ENCODE data around the gene OR1Q1. TPM values are rescaled to one million over a fixed set of nuclear protein-coding genes. Genes with fewer than 3 reads are reported as not detected.

The OR1Q1 gene
- total and polyA plus RNA-seq, 2 experiments from 2014 or later, result 0.26 TPM; not detected in 1

- H3K4me1 ChIP-seq (ENCODE audit: insufficient read depth), result no peaks in the 10 kb centered on the region
- H3K79me2 ChIP-seq (ENCODE audit: insufficient read depth), result no peaks in the 10 kb centered on the region
- H2AFZ ChIP-seq, result no peak overlapping the region
- in situ Hi-C loops (cut with MboI), result no loop called here
- H3K36me3 ChIP-seq (ENCODE audit: low read depth), result no peaks in the 10 kb centered on the region
- no peak for TF ChIP-seq EZH2phosphoT487 (IDR thresholded peaks at IDR 0.05; ENCODE audit: insufficient read depth, low read depth)
- TF ChIP-seq EZH2 (IDR thresholded peaks at IDR 0.05; ENCODE audit: insufficient read depth, poor library complexity, severe bottlenecking), result no peak
- H3K4me3 ChIP-seq, result no peak overlapping the region
- no peaks in the 10 kb centered on the region for H3F3A ChIP-seq (ENCODE audit: insufficient read depth)
- WGBS, 2 experiments (ENCODE audit: low coverage in 1 of 2, low lambda C conversion rate in 2 of 2, missing lambda C conversion rate in 2 of 2), result 58 to 67% methylated on average over 7 of the region's 7 CpGs
- no peak overlapping the region for H3K9ac ChIP-seq
- no peak overlapping the region for H3K4me2 ChIP-seq (ENCODE audit: unreplicated experiment)
- H3K27ac ChIP-seq, result no peak overlapping the region
- DNase-seq, result no peak
- no peaks in the 10 kb centered on the region for H3K27me3 ChIP-seq (replicated peaks; ENCODE audit: insufficient read depth)
- H3K9me2 ChIP-seq (ENCODE audit: insufficient read depth), result no peaks in the 10 kb centered on the region
- no peaks in the 10 kb centered on the region for H4K20me1 ChIP-seq (ENCODE audit: insufficient read depth)
- no peaks in the 10 kb centered on the region for H3K9me3 ChIP-seq (ENCODE audit: low read depth)
These were observed 5.5 kb downstream of the OR1Q1 start for GRCh38 chr9:122619996-122620395.

GRCh38 chr9:122642226-122642625 is 27.7 kb downstream of the OR1Q1 start:
- Histone ChIP-seq H3K27ac (no peak overlapping the region), H3K79me2 (ENCODE audit: insufficient read depth) (no peaks in the 10 kb centered on the region), H3K36me3 (ENCODE audit: low read depth) (no peaks in the 10 kb centered on the region), H3K9me3 (ENCODE audit: low read depth) (no peaks in the 10 kb centered on the region), H3K4me2 (ENCODE audit: unreplicated experiment) (no peak overlapping the region), H3K9ac (no peak overlapping the region), H3K4me3 (no peak overlapping the region), H3F3A (ENCODE audit: insufficient read depth) (no peaks in the 10 kb centered on the region), H3K27me3 (replicated peaks; ENCODE audit: insufficient read depth) (no peaks in the 10 kb centered on the region), H3K4me1 (ENCODE audit: insufficient read depth) (no peaks in the 10 kb centered on the region), H4K20me1 (ENCODE audit: insufficient read depth) (no peaks in the 10 kb centered on the region), H3K9me2 (ENCODE audit: insufficient read depth) (no peaks in the 10 kb centered on the region; the same call in 1 of the 2 replicates), H2AFZ (no peak overlapping the region)
- peak; percentile 28 for DNase-seq
- TF ChIP-seq EZH2phosphoT487 (IDR thresholded peaks at IDR 0.05; ENCODE audit: insufficient read depth, low read depth) (no peak), EZH2 (IDR thresholded peaks at IDR 0.05; ENCODE audit: insufficient read depth, poor library complexity, severe bottlenecking) (no peak)
- 15 to 19% methylated on average over 2 of the region's 2 CpGs for WGBS, 2 experiments (ENCODE audit: low coverage in 1 of 2, low lambda C conversion rate in 2 of 2, missing lambda C conversion rate in 2 of 2)
- in situ Hi-C loops (cut with MboI), result no loop called here

- Histone ChIP-seq H3K4me3 (no peak overlapping the region), H3K4me2 (ENCODE audit: unreplicated experiment) (no peak overlapping the region), H3K27me3 (replicated peaks; ENCODE audit: insufficient read depth) (no peaks in the 10 kb centered on the region), H3F3A (ENCODE audit: insufficient read depth) (no peaks in the 10 kb centered on the region), H3K79me2 (ENCODE audit: insufficient read depth) (no peaks in the 10 kb centered on the region), H4K20me1 (ENCODE audit: insufficient read depth) (no peaks in the 10 kb centered on the region), H3K9me2 (ENCODE audit: insufficient read depth) (no peaks in the 10 kb centered on the region), H3K4me1 (ENCODE audit: insufficient read depth) (no peaks in the 10 kb centered on the region), H3K27ac (no peak overlapping the region), H2AFZ (no peak overlapping the region), H3K9me3 (ENCODE audit: low read depth) (no peaks in the 10 kb centered on the region), H3K9ac (no peak overlapping the region), H3K36me3 (ENCODE audit: low read depth) (no peaks in the 10 kb centered on the region)
- no peak for TF ChIP-seq EZH2phosphoT487 (IDR thresholded peaks at IDR 0.05; ENCODE audit: insufficient read depth, low read depth)
- TF ChIP-seq EZH2 (IDR thresholded peaks at IDR 0.05; ENCODE audit: insufficient read depth, poor library complexity, severe bottlenecking), result no peak
- 0% methylated on average over 1 of the region's 1 CpG for WGBS, 2 experiments (ENCODE audit: low coverage in 1 of 2, low lambda C conversion rate in 2 of 2, missing lambda C conversion rate in 2 of 2)
- in situ Hi-C loops (cut with MboI), result no loop called here
- no peak for DNase-seq
These were observed 41.8 kb downstream of the OR1Q1 start for GRCh38 chr9:122656378-122656777.

- in situ Hi-C loops (cut with MboI), result no loop called here
- no peak within 1 kb of the TSS for H3K27ac ChIP-seq
- H2AFZ ChIP-seq, result no peak within 1 kb of the TSS
- no peaks in the 10 kb centered on the region for H3K4me1 ChIP-seq (ENCODE audit: insufficient read depth)
- no peaks in the 10 kb centered on the region for H3K9me3 ChIP-seq (ENCODE audit: low read depth)
- H3K27me3 ChIP-seq (replicated peaks; ENCODE audit: insufficient read depth), result no peaks in the 10 kb centered on the region
- no peaks in the 10 kb centered on the region for H3F3A ChIP-seq (ENCODE audit: insufficient read depth)
- no peaks in the 10 kb centered on the region for H3K9me2 ChIP-seq (ENCODE audit: insufficient read depth)
- TF ChIP-seq EZH2 (IDR thresholded peaks at IDR 0.05; ENCODE audit: insufficient read depth, poor library complexity, severe bottlenecking), result no peak
- no peak for TF ChIP-seq EZH2phosphoT487 (IDR thresholded peaks at IDR 0.05; ENCODE audit: insufficient read depth, low read depth)
- no peak within 1 kb of the TSS for H3K9ac ChIP-seq
- no peaks in the 10 kb centered on the region for H4K20me1 ChIP-seq (ENCODE audit: insufficient read depth)
- H3K4me2 ChIP-seq (ENCODE audit: unreplicated experiment), result no peak within 1 kb of the TSS
- H3K36me3 ChIP-seq (ENCODE audit: low read depth), result no peaks in the 10 kb centered on the region
- H3K79me2 ChIP-seq (ENCODE audit: insufficient read depth), result no peaks in the 10 kb centered on the region
- 81 to 83% methylated on average over 3 of the region's 3 CpGs for WGBS, 2 experiments (ENCODE audit: low coverage in 1 of 2, low lambda C conversion rate in 2 of 2, missing lambda C conversion rate in 2 of 2)
- no peak within 1 kb of the TSS for H3K4me3 ChIP-seq
- DNase-seq, result no peak
These were observed 43.0 kb downstream of the OR1Q1 start, which contains the start of gene OR1B1 for GRCh38 chr9:122657527-122657926. Gene OR1B1 (minus strand): TSS chr9:122657627.

GRCh38 chr9:122661416-122661815 is 46.9 kb downstream of the OR1Q1 start, which contains the start of gene OR1L1:
Gene OR1L1 (plus strand): TSS chr9:122661716. CDS start chr9:122661716, 0 bp downstream.
- H4K20me1 ChIP-seq (ENCODE audit: insufficient read depth), result no peaks in the 10 kb centered on the region
- no peaks in the 10 kb centered on the region for H3K79me2 ChIP-seq (ENCODE audit: insufficient read depth)
- no peak within 1 kb of the TSS for H3K9ac ChIP-seq
- no peaks in the 10 kb centered on the region for H3K9me3 ChIP-seq (ENCODE audit: low read depth)
- H3F3A ChIP-seq (ENCODE audit: insufficient read depth), result no peaks in the 10 kb centered on the region
- no peaks in the 10 kb centered on the region for H3K36me3 ChIP-seq (ENCODE audit: low read depth)
- no peak within 1 kb of the TSS for H3K4me3 ChIP-seq
- WGBS, 2 experiments (ENCODE audit: low coverage in 1 of 2, low lambda C conversion rate in 2 of 2, missing lambda C conversion rate in 2 of 2), result 43 to 57% methylated on average over 2 of the region's 2 CpGs
- no peak within 1 kb of the TSS for H3K4me2 ChIP-seq (ENCODE audit: unreplicated experiment)
- H3K27ac ChIP-seq, result no peak within 1 kb of the TSS
- H3K9me2 ChIP-seq (ENCODE audit: insufficient read depth), result no peaks in the 10 kb centered on the region; the same call in 1 of the 2 replicates
- no peak for DNase-seq
- no peaks in the 10 kb centered on the region for H3K4me1 ChIP-seq (ENCODE audit: insufficient read depth)
- no peaks in the 10 kb centered on the region; the same call in 1 of the 2 replicates for H3K27me3 ChIP-seq (replicated peaks; ENCODE audit: insufficient read depth)
- TF ChIP-seq EZH2phosphoT487 (IDR thresholded peaks at IDR 0.05; ENCODE audit: insufficient read depth, low read depth) (no peak), EZH2 (IDR thresholded peaks at IDR 0.05; ENCODE audit: insufficient read depth, poor library complexity, severe bottlenecking) (no peak)
- H2AFZ ChIP-seq, result no peak within 1 kb of the TSS
- in situ Hi-C loops (cut with MboI), result no loop called here

Other genes with a start within 250 kb of the OR1Q1 start
- gene PTGS1, start 243.7 kb upstream of the OR1Q1 start, total RNA-seq (2014; rRNA removed; shearing (Covaris generic)), result 39.6 and 51.5 TPM in 2 replicates
- gene PTGS1, start 243.7 kb upstream of the OR1Q1 start, polyA plus RNA-seq (2016; fragmentation: Nextera tagmentation; extraction: Ambion mirVana), result 43.8 and 44.9 TPM in 2 replicates
- gene OR1J1, start 136.8 kb upstream of the OR1Q1 start, total RNA-seq (2014; rRNA removed; shearing (Covaris generic)), result not detected in 2 replicates
- gene OR1J1, start 136.8 kb upstream of the OR1Q1 start, polyA plus RNA-seq (2016; fragmentation: Nextera tagmentation; extraction: Ambion mirVana), result 0.19 TPM in 1 of 2 replicates, not detected in the other
- gene OR1J2, start 103.9 kb upstream of the OR1Q1 start, total RNA-seq (2014; rRNA removed; shearing (Covaris generic)), result 0.22 TPM in 1 of 2 replicates, not detected in the other
- gene OR1J2, start 103.9 kb upstream of the OR1Q1 start, polyA plus RNA-seq (2016; fragmentation: Nextera tagmentation; extraction: Ambion mirVana), result 0.20 and 0.28 TPM in 2 replicates
- gene OR1J4, start 95.6 kb upstream of the OR1Q1 start, total RNA-seq (2014; rRNA removed; shearing (Covaris generic)), result 0.22 TPM in 1 of 2 replicates, not detected in the other
- 0.42 and 0.80 TPM in 2 replicates for gene OR1J4, start 95.6 kb upstream of the OR1Q1 start, polyA plus RNA-seq (2016; fragmentation: Nextera tagmentation; extraction: Ambion mirVana)
- gene OR1N1, start 87.4 kb upstream of the OR1Q1 start, total RNA-seq (2014; rRNA removed; shearing (Covaris generic)), result not detected in 2 replicates
- not detected in 2 replicates for gene OR1N1, start 87.4 kb upstream of the OR1Q1 start, polyA plus RNA-seq (2016; fragmentation: Nextera tagmentation; extraction: Ambion mirVana)
- not detected in 2 replicates for gene OR1N2, start 61.6 kb upstream of the OR1Q1 start, total RNA-seq (2014; rRNA removed; shearing (Covaris generic))
- gene OR1N2, start 61.6 kb upstream of the OR1Q1 start, polyA plus RNA-seq (2016; fragmentation: Nextera tagmentation; extraction: Ambion mirVana), result not detected in 2 replicates
- gene OR1L8, start 31.4 kb upstream of the OR1Q1 start, total RNA-seq (2014; rRNA removed; shearing (Covaris generic)), result 0.22 TPM in 1 of 2 replicates, not detected in the other
- gene OR1L8, start 31.4 kb upstream of the OR1Q1 start, polyA plus RNA-seq (2016; fragmentation: Nextera tagmentation; extraction: Ambion mirVana), result not detected in 2 replicates
- gene OR1B1, start 42.9 kb downstream of the OR1Q1 start, total RNA-seq (2014; rRNA removed; shearing (Covaris generic)), result not detected in 2 replicates
- not detected in 2 replicates for gene OR1B1, start 42.9 kb downstream of the OR1Q1 start, polyA plus RNA-seq (2016; fragmentation: Nextera tagmentation; extraction: Ambion mirVana)
- not detected in 2 replicates for gene OR1L1, start 47.0 kb downstream of the OR1Q1 start, total RNA-seq (2014; rRNA removed; shearing (Covaris generic))
- not detected in 2 replicates for gene OR1L1, start 47.0 kb downstream of the OR1Q1 start, polyA plus RNA-seq (2016; fragmentation: Nextera tagmentation; extraction: Ambion mirVana)
- not detected in 2 replicates for gene OR1L3, start 60.4 kb downstream of the OR1Q1 start, total RNA-seq (2014; rRNA removed; shearing (Covaris generic))
- gene OR1L3, start 60.4 kb downstream of the OR1Q1 start, polyA plus RNA-seq (2016; fragmentation: Nextera tagmentation; extraction: Ambion mirVana), result not detected in 2 replicates
- not detected in 2 replicates for gene OR1L4, start 109.3 kb downstream of the OR1Q1 start, total RNA-seq (2014; rRNA removed; shearing (Covaris generic))
- not detected in 2 replicates for gene OR1L4, start 109.3 kb downstream of the OR1Q1 start, polyA plus RNA-seq (2016; fragmentation: Nextera tagmentation; extraction: Ambion mirVana)
- not detected in 2 replicates for gene OR1L6, start 127.6 kb downstream of the OR1Q1 start, total RNA-seq (2014; rRNA removed; shearing (Covaris generic))
- not detected in 2 replicates for gene OR1L6, start 127.6 kb downstream of the OR1Q1 start, polyA plus RNA-seq (2016; fragmentation: Nextera tagmentation; extraction: Ambion mirVana)
- not detected in 2 replicates for gene OR5C1, start 174.2 kb downstream of the OR1Q1 start, total RNA-seq (2014; rRNA removed; shearing (Covaris generic))
- gene OR5C1, start 174.2 kb downstream of the OR1Q1 start, polyA plus RNA-seq (2016; fragmentation: Nextera tagmentation; extraction: Ambion mirVana), result not detected in 2 replicates
- gene OR1K1, start 185.4 kb downstream of the OR1Q1 start, total RNA-seq (2014; rRNA removed; shearing (Covaris generic)), result not detected in 2 replicates
- not detected in 2 replicates for gene OR1K1, start 185.4 kb downstream of the OR1Q1 start, polyA plus RNA-seq (2016; fragmentation: Nextera tagmentation; extraction: Ambion mirVana)
- 25.2 and 31.2 TPM in 2 replicates for gene PDCL, start 213.8 kb downstream of the OR1Q1 start, total RNA-seq (2014; rRNA removed; shearing (Covaris generic))
- gene PDCL, start 213.8 kb downstream of the OR1Q1 start, polyA plus RNA-seq (2016; fragmentation: Nextera tagmentation; extraction: Ambion mirVana), result 18.9 and 20.6 TPM in 2 replicates

All from GM23248 (cell line).